DLD1 (cell line): ENCODE measurements around the gene SLC12A7.
"Not testable (repeated sequence)": the region's sequence is repeated elsewhere in the genome, so short reads cannot be mapped to it uniquely, and the experiment has no call there.

Experiments
- in situ Hi-C: cut with HindIII; loops from 2 replicates; pipeline ENCODE4 v1.10.0; 2017; ENCODE audit warnings: low sequenced_read_pairs

The SLC12A7 gene

DNA sequence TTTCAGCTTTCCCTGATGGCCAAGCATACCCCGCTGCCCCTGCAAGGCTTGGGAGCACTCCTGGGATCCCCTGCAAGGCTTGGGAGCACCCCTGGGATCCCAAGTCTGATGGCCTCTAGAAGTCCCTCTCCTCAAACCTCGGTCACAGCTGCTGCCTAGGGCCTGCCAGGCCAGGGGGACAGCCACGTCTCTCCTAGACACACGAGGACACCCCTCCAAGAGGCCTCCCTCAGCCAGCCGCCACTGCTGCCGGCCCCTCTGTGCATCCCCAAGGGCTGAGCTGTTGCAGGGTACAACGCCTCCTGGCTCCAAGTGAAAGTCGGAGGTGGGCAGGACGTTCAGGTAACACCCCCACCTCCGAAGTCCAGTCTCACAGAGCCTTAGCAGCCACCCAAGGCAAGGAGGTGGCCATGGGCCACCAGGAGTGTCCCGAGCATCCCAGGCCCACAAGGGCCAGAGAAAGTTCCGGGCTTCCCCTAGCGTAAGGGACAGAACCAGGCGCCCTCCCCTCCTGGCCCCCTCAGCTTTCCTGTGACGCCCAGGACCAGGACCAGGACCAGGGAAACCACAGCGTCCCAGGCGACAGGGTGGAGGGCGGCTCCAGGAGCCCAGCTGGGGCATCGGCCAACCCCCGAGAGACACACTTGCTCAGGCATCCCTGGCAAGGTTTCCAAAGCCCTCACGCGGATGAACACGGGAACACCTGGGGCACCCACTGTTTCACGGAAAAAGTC lies 17.3 kb upstream of the SLC12A7 start:
- in situ Hi-C loops: no loop called here

DNA sequence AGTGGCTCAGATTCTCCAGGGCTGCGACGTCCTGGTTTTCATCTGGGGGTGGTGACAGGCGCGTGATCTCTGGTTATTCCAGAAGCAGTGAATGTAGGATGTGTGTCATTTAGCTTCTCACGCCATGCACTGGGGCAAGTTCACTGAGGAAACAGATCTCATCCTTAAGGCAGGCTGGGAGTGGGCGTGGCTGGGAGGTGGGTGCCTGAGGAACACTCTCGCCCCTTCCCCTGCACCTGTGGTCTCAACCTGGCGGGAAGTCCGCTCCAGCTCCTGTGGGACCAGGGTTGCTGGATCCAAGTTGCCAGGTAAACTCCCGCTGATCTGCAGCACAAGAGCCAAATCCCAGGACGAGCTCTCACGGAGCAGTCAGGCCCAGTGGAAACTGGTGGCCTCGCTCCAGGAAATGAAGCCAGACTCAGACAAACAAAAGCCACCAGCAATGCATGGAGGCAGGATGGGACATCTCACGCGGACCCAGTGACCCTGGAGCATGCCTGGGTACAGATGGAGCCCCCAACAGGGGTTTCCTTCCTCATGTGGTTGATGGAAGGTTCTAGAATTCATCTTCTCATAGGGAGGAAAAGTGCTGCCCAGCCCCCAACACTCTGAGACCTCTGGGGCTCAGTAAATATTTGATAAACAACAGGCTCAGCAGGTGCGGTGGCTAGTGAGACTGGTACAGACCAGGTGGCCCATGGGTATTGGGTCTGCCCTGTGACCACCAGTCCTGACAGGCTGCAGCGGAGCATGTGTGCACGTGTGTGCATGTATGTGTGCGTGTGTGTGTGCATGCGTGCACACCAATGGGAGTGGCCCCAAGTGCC lies 16.3 kb upstream of the SLC12A7 start:
- in situ Hi-C loops: no loop called here

DNA sequence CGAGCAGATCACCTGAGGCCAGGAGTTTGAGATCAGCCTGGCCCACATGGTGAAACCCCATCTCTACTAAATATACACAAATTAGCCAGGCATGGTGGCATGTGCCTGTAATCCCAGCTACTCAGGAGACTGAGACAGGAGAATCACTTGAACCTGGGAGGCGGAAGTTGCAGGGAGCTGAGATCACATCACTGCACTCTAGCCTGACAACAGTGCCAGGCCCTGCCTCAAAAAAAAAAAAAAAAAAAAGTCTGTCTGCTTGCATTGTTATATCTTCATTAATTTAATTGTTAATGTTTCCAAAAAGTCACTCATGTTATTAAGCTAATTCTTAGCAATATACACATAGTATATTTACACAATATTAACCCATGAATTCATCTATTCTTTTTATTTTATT lies 13.8 kb upstream of the SLC12A7 start:
- in situ Hi-C loops: not testable (repeated sequence)

DNA sequence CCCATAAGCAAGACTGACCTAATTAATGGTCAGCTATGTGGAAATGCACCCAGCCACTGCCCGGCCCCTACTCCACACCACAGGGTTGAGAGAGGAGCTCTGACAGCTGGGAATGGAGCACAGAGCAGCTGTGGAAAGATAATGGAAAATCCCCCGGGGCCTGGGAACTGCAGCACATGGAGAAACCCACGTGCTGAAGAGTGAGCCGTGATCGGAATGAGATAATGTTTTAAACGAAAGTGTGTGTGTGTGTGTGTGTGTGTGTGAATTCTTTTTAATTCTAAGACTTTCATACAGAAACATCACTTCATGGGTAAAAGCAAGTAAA lies 13.1 kb upstream of the SLC12A7 start:
- in situ Hi-C loops: no loop called here

DNA sequence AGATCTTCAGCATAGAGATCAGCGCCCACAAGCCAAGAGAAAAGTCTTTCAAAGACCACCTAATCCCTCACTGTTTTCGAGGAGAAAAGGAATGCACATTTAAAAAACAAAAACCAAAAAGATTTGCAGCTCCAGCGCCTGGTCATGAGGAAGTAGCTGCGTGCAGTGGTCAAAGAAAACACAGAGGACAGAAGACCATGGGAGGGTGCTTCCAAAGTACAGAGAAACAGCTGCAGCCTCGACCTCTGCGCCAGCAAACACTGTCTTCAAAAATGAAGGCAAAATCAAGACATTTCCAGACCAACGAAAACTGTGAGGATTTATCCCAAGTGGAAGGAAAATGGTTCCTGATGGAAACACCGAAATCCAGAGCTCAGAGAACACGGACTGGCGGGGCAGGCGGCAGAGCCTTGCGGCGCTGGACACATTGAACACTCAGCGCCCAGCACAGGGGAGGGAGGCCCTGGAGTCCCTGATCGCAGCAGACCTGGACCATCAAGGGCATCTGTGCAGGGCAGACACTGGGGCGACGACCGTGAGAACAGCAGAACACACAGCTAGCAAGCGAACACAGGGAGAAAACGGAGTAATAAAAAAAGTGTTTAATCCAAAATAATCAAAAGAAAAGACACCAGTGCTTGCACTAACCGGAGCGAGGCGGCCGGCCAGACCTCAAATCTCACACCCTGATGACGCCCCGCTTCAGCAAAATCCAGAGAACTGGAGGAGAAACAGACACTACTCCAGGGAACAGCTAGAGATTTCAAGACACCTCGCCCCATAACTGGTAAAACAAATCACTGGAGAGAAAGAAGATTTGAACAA lies 12.6 kb upstream of the SLC12A7 start:
- in situ Hi-C loops: no loop called here

DNA sequence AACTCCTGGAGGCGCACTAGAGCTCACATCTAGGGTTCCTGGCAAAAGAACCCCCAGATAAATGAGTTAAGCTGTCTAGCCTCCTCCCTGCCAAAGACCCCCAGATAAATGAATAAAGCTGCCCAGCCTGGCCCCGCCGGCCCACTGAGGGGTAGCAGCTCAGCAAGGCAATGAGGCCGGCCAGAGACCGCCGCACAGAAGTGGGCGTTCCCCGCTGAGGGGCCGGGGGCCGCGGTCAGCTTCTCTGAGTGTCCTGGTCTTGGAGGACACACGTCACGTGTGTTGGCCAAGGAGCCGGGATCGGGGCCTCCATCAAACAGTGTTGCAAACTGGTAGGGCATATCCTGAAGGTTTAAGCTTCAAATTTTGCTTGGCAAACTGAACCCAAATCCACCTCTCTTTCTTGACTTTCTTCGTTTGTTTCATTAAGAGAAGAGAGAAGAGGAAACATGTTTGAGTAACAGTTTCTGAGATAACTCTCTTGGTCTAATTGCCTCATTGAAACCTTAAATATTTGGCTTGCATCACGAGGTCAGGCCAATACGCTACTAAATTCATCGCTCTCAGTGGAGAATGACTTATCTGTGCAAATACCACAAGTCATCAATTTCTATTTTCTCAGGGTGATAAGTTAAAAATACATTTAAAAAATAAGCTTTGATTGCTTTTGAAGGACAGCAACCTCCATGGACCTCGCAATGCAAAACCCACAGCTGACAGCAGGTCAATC lies 11.7 kb upstream of the SLC12A7 start:
- in situ Hi-C loops: no loop called here

DNA sequence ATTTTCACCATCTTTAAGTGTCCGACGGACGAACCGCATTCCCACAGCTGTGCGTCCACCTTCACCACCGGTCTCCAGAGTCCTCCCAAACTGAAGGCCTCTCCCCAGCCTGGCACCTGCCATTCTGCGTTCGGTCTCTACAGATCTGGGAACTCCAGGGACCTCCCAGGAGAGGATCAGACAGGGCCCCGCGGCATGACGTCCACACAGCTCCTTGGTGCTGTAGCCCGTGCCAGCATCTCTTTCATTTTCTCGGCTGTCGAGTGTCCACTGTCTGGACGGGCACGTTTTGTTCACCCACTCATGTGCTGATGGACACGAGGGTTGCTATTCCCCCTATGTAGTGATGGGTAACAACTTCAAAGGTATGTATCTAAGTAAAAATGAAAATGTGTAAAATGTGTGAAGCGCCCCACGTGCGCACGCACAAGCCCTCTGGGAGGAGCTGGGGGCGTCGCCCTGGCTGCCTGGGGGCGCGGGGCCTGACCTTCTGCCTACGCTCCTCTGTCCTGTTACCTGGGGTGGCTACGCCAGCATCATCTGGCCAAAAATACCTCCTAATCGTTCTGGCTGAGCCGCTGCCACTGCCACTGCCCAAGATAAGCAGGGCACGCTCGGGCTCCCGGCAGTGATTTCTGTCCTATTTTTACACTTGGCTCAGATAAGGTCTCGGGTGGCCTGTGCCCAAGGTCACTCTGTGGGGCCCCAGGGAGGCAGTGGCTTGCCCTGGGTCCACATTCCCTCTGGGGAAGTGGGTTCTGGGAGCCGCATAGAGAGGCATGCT lies 10.8 kb upstream of the SLC12A7 start:
- in situ Hi-C loops: no loop called here

DNA sequence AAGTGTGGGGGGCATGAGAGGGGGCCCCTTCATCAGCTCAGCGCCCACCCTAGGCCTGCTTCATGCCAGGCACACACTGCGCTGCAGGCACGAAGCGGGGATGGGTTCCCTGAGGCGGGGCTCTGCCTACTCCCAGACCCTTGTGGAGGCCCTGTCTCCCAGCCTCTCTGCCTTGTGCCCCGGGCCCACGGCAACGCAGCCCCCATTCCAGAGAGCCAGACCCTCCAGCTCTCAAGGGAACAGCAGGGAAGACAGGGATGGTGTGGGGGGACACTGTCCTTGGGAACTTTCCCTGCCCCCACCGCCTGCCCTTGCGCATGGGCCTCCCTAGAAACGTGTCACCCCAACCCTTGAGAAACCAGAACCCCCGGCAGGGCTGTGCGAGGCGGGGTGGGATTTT lies 10.0 kb upstream of the SLC12A7 start:
- in situ Hi-C loops: no loop called here

DNA sequence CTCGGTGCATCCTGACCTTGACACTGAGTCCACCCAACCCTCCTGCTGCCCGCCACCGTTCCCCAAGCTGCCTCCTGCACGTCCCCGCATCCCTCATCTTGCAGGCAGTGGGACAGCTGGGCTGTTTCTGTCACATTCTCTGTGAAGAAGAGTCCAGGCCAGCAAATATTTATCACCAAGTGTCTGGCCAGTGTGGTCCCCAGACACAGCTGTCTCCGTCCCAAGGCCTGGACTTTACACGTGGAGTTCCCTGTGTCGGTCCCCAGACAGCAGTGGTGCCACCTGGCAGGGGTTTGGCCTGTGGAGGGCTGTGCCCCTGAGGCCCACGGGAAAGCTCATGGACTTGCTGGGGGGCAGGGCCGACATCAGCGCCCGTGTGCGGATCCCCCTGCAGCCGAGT lies 9.2 kb upstream of the SLC12A7 start:
- in situ Hi-C loops: no loop called here

DNA sequence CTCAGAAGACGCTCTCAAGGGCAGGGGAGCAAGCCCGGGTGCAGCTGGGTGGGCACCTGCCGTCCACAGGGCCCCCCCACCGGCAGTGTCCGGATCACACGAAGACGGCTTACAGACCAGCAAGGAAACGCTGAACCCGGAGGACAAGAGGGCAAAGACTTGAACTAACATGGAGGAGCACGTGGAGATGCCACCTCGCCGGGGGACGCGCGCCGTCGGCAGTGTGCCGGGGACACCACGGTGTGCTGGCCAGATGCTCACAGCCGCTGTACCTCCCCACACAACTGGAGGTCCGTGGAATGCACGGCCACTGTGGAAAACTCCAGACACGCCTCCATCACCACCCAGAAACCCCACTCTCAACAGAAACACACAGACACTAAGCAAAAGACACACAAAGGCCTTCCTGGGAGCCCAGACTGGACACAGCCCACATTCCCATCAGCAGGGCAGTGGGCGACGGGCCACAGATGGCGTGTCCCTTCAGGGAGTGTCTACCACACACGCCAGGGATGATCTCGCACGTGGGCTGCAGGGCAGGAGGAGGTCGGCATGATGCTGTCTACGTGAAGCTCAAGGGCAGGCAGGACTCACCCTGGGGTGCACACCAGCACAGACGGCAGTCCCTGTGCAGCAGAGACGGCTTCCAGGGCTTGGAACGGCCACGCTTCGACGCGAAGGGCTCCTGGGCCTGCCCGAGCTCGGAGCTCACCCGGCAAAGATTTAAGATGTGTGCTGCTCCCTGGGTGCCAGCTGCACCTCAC lies 8.6 kb upstream of the SLC12A7 start:
- in situ Hi-C loops: no loop called here

DNA sequence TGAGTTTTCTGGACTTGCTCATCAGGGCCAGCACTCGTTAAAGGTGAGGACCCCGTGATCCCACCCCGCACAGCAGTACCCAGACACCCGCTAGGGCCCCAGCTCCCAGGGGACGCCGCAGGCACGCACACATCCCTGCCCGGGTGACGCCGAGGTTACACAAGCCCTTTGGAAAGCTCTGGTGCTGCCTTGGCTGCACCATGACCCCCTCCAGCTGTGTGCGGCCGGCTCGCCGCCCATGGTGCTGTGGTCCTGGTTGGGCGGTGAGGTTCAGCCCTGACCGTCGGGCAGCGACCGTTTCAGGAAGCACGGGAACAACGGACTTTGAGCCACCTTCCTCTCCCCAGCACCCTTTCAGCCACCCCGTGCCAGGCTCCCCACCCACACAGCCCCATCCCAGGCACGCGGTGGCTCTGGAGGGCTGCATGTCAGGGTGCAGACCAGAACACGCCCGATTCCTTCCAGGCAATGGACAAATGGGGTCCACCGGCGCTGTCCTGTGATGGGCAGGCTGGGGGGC lies 7.5 kb upstream of the SLC12A7 start:
- in situ Hi-C loops: no loop called here

DNA sequence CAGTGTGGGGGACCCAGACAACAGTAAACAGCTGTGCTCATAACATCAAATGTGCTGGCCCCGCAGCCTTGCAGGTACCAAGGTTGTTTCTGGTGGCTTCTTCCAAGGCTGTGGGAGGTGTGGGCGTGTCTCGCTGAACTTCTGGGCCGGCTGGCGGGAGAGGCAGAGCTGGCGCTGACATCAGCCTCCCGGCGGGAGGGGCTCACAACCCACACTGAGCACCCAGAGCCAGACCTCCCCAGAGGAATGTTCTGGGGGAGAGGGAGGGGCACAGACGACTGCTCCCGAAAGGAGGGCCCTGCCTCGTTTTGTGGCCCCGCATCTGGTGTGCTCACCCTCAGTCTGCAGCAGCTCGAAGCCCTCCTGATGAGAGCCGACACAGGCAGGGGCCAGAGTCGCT lies 6.9 kb upstream of the SLC12A7 start:
- in situ Hi-C loops: no loop called here

DNA sequence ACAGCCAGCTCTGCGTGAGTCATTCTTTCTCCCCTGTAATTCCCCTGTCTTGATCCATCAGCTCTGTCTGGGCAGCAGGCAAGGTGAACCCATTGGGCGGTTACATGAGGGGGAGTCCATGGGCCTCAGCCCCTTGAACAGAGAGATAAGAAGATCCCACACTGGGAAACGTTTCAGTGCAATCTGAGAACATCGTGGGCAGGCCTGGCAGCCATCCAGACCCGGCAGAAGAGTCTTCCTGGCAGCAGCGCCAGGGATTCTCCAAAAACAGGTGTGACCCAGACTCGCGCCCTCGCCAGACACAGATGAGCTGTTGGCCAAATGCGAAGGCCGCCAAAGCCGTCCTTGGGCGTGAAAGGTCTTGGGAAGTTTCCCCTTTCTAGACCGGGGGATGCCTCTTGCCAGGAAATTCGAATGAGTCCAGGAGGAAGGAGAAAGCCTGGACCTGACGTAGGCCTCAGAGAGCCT lies 6.4 kb upstream of the SLC12A7 start:
- in situ Hi-C loops: no loop called here

DNA sequence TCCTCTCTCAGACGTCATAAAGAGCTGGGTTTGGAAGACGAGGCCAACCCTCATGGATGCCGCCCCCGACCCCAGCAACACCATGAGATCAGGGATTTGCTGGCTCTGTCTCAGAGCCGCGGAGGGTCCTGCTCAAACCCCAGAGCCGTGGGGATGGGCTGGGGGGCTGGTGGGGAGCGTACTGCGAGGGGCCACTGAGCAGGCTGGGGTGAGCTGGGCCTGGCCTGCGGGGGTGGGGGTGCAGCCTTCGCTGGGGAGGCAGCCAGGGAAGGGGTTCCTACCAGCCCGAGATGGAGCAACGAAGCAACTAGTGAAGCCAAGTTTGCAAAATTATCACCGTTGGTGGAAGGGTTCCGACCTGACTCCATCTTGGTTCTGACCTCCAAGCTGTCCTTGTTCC lies 5.1 kb upstream of the SLC12A7 start:
- in situ Hi-C loops: no loop called here

DNA sequence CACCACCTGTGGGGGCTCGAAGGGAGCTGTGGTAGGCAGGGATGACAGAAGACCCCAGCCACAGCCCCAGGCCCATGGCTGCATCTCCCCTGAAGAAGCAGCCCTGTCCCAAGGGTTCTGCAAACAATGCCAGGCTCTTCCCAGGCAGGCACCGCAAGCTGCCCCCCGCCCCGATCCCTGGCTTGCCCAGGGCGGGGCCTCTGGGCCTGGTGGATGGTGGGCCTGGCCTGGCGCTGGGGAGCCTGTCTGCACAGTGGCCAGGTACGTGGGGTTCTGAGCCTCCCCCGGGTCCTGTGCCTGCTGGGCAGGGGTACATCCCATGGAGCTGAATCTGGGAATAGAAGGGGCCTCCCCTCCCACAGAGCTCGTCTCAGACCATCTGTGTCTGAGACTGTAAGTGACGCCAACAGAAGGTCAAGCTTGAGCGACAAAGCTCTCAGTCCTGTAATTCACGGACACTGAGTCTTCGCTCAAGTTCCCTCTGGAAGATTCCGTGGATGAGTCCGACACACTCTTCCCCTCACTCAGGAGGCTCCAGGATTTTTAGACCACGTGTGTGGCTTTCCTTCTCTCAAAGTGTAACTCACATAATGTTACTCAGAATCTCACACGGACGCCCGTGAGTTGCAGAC lies 4.4 kb upstream of the SLC12A7 start:
- in situ Hi-C loops: no loop called here

DNA sequence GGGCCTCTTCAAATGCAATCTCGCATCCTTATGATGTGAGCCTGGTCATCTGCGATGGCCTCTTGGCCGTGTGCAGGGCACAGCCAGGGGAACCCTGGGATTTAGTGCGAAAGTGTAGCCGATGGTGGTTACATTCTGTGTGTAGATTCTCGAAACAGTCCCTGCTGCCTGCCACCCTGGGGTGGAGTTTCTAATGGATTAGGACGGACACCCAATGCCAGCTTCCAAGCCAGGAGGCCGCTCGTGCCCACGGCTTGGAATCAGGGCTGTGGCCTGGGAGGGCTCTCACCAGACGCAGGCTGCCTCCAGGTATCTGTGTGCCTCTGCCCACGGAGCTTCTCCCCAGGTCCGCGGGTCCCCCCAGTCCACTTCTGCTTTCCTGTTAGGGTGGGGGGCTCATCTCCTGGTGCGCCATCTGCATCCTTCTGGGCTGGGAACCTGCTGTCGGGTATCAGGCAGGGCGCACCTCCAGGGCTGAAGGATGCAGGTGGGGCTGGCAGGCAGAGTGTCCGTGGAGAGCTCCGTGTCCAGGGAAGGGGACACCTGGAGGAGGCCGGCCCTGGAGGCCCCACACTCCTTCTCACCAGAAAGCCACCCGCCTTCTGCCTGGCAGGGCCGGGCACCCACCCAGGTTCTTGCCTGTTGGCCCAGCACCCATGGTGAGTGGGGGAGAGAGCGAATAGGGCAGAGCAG lies 3.4 kb upstream of the SLC12A7 start:
- in situ Hi-C loops: no loop called here

DNA sequence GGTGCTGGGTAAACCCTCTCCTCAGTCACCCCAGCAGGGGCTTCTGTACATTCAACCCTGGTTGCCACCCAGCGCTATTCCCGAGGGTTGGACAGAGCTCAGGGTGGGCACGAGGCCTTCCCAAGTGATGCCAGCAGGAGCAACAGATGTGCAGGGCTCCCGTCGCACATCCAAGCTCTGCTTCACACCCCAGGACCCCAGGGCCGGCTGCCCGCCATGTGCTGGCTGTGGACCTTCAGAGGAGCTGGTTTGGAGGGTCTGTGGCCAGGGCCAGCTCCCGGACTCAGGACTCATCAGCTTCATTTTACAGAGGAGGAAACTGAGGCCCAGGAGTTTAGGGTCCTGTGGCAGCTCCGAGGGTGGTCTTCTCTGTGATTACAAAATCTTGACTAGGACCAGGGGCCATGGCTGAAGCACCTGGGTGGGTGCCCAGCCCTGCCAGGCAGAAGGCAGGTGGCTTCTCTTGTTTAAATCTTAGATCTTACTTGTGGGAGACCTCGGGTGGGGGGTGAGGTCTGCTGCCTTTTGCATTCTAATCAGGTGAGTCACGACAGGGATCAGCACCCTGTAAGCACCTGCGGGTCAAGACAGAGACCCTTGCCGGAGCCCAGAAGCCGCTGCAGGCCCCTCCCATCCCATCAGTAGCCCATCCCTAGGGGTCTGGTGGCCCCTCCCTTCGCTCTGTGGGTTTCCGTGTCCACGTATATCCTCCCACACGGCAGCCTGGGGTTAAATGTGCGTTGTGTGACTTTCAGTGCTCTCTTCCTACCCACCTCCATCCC lies 2.1 kb upstream of the SLC12A7 start:
- in situ Hi-C loops: no loop called here
